Measurements from ENCODE around the gene ITGB4.

DNA sequence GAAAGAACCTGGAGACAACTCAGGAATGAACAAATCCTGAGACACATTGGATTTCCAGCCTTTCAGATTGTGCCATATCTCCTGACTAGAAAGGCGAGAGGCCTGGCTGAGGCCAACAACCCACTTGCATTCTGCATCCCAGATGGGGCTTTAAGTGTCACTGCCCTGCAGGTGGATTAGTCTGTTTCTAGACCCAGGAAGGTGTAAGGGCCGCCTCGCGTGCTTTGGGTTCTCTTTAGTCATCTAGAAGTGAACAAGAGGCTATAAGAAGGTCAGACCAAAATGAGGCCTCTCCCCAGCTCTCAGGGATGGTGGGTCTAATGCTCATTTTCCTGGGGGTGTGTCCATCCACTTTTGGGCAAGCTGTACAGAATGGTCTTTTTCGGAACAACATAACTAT is 49.2 kb upstream of the ITGB4 start:
- no peak for TF ChIP-seq POLR2A (IDR thresholded peaks at IDR 0.05)
- TF ChIP-seq, protein P1, sequence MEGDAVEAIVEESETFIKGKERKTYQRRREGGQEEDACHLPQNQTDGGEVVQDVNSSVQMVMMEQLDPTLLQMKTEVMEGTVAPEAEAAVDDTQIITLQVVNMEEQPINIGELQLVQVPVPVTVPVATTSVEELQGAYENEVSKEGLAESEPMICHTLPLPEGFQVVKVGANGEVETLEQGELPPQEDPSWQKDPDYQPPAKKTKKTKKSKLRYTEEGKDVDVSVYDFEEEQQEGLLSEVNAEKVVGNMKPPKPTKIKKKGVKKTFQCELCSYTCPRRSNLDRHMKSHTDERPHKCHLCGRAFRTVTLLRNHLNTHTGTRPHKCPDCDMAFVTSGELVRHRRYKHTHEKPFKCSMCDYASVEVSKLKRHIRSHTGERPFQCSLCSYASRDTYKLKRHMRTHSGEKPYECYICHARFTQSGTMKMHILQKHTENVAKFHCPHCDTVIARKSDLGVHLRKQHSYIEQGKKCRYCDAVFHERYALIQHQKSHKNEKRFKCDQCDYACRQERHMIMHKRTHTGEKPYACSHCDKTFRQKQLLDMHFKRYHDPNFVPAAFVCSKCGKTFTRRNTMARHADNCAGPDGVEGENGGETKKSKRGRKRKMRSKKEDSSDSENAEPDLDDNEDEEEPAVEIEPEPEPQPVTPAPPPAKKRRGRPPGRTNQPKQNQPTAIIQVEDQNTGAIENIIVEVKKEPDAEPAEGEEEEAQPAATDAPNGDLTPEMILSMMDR (IDR thresholded peaks at IDR 0.05) = no peak

All from upper lobe of left lung (tissue), 4 donors.